CD4-positive, CD25-positive, alpha-beta regulatory T cell (primary cell): Measurements from ENCODE around the gene FBXO48. TPM values are rescaled to one million over a fixed set of nuclear protein-coding genes. Genes with fewer than 3 reads are reported as not detected.

Source experiments
- ATAC-seq, 2 donors: fragments of 150-1000 bp; cut with Tn5 transposase; one replicate each; pipeline ENCODE4 v1.10.0; 2021; ENCODE audit warnings: low read depth in 2 of 2, moderate number of reproducible peaks in 2 of 2, moderate library complexity in 1 of 2
- DNase-seq, 3 donors: peaks; one replicate each; pipeline versions ENCODE4 v3.0.0 to v3.0.0-alpha.2; 2012 to 2022; ENCODE audit warnings: mixed read lengths in 1 of 3
- H3K27ac ChIP-seq: one replicate; pipeline ENCODE4 v1.7.0; 2013; ENCODE audit warnings: mild to moderate bottlenecking, low read length; ENCODE audit not compliant: insufficient read depth, poor library complexity, severe bottlenecking
- H3K27me3 ChIP-seq: one replicate; pipeline ENCODE4 v1.7.0; 2013; ENCODE audit warnings: low read length; ENCODE audit not compliant: control insufficient read depth, insufficient read depth
- H3K36me3 ChIP-seq: one replicate; pipeline ENCODE4 v1.7.0; 2013; ENCODE audit warnings: mild to moderate bottlenecking, low read length, moderate library complexity; ENCODE audit not compliant: control insufficient read depth, insufficient read depth
- H3K4me1 ChIP-seq: 2 replicates; pipeline ENCODE4 v1.7.0; 2013; ENCODE audit warnings: mild to moderate bottlenecking, low read length; ENCODE audit not compliant: insufficient read depth, control insufficient read depth, poor library complexity, severe bottlenecking
- H3K4me3 ChIP-seq: one replicate; pipeline ENCODE4 v1.7.0; 2013; ENCODE audit warnings: low read depth, mild to moderate bottlenecking, low read length, moderate library complexity
- H3K9me3 ChIP-seq, 2 experiments: 1 replicate in 1 of 2; 2 replicates in 1 of 2; pipeline ENCODE4 v1.7.0; 2013; ENCODE audit warnings: low read length in 2 of 2, mild to moderate bottlenecking in 1 of 2, moderate library complexity in 1 of 2; ENCODE audit not compliant: control insufficient read depth in 2 of 2
- H3K27ac Mint-ChIP-seq, 3 donors: one replicate each; pipeline ENCODE4 v1.8.0; 2020 to 2022; ENCODE audit warnings: mild to moderate bottlenecking in 3 of 3, mixed read lengths in 3 of 3, moderate library complexity in 2 of 3
- H3K27me3 Mint-ChIP-seq: one replicate; pipeline ENCODE4 v1.8.0; 2022; ENCODE audit warnings: mild to moderate bottlenecking, mixed read lengths
- H3K36me3 Mint-ChIP-seq: one replicate; pipeline ENCODE4 v1.8.0; 2020; ENCODE audit warnings: mixed read lengths
- H3K4me1 Mint-ChIP-seq, 4 donors: one replicate each; pipeline ENCODE4 v1.8.0; 2020 to 2022; ENCODE audit warnings: mixed read lengths in 4 of 4, mild to moderate bottlenecking in 1 of 4
- H3K4me3 Mint-ChIP-seq, 4 donors: one replicate each; pipeline ENCODE4 v1.8.0; 2020 to 2022; ENCODE audit warnings: mild to moderate bottlenecking in 4 of 4, mixed read lengths in 4 of 4, moderate library complexity in 3 of 4
- H3K9me3 Mint-ChIP-seq, 7 donors: one replicate each; pipeline ENCODE4 v1.8.0; 2020 to 2022; ENCODE audit warnings: mixed read lengths in 7 of 7, mild to moderate bottlenecking in 3 of 7, moderate library complexity in 2 of 7
- polyA plus RNA-seq, 4 donors: library from polyadenylated mRNA; unstranded; fragments of 300-500 nt; fragmentation: Illumina TruSeq; gene quantifications; one replicate each; pipeline ENCODE4 v1.2.3, GENCODE V29; 2021
- total RNA-seq: library from RNA; stranded (reverse); gene quantifications from one replicate; pipeline ENCODE4 v1.2.3, GENCODE V29; 2022

FBXO48 gene
- total and polyA plus RNA-seq, 5 donors from 2014 or later = 0.59 to 2.7 (median 1.0) TPM

GRCh38 chr2:68487773-68488355 lies 20.8 kb upstream of the FBXO48 start:
- DNase-seq = peak in 2 of 3 donors; percentile 49 to 52
- no peak overlapping the region for H3K27ac Mint-ChIP-seq

GRCh38 chr2:68483011-68483410 lies 15.9 kb upstream of the FBXO48 start:
- H3K4me1 ChIP-seq = no peaks in the 10 kb centered on the region
- Mint-ChIP-seq H3K4me1 (peaks cover 3 to 6% (median 5%) of the 10 kb centered on the region in 4 donors), H3K9me3 (no peaks in the 10 kb centered on the region), H3K27ac (no peak overlapping the region), H3K27me3 (no peaks in the 10 kb centered on the region), H3K36me3 (no peaks in the 10 kb centered on the region), H3K4me3 (no peak overlapping the region)
- DNase-seq = no peak
- no peaks in the 10 kb centered on the region for H3K27me3 ChIP-seq
- H3K9me3 ChIP-seq = no peaks in the 10 kb centered on the region
- ATAC-seq = no peak
- no peak overlapping the region for H3K4me3 ChIP-seq
- H3K27ac ChIP-seq = no peak overlapping the region
- no peaks in the 10 kb centered on the region for H3K36me3 ChIP-seq

More at GRCh38 chr2:68487773-68488355, 20.8 kb upstream of the FBXO48 start:
- Histone ChIP-seq H3K4me1 (peaks cover 6% of the 10 kb centered on the region), H3K27ac (no peak overlapping the region), H3K4me3 (peak overlapping the region; percentile 43), H3K9me3 (no peaks in the 10 kb centered on the region), H3K36me3 (no peaks in the 10 kb centered on the region), H3K27me3 (no peaks in the 10 kb centered on the region)
- H3K27me3 Mint-ChIP-seq = no peaks in the 10 kb centered on the region
- H3K4me1 Mint-ChIP-seq = peaks cover 4 to 15% (median 9%) of the 10 kb centered on the region in 4 donors
- ATAC-seq = peak in 1 of 2 donors; percentile 56
- no peaks in the 10 kb centered on the region for H3K9me3 Mint-ChIP-seq
- H3K4me3 Mint-ChIP-seq = peak overlapping the region in 1 of 4 donors; percentile 47
- H3K36me3 Mint-ChIP-seq = no peaks in the 10 kb centered on the region

GRCh38 chr2:68482296-68482820 lies 15.3 kb upstream of the FBXO48 start:
- Histone ChIP-seq H3K9me3 (no peaks in the 10 kb centered on the region), H3K27ac (no peak overlapping the region), H3K4me3 (no peak overlapping the region), H3K4me1 (no peaks in the 10 kb centered on the region), H3K36me3 (no peaks in the 10 kb centered on the region), H3K27me3 (no peaks in the 10 kb centered on the region)
- H3K4me3 Mint-ChIP-seq = no peak overlapping the region
- DNase-seq (no peak), ATAC-seq (peak in 1 of 2 donors; percentile 3)
- H3K4me1 Mint-ChIP-seq = peaks cover 0 to 4% (median 0%) of the 10 kb centered on the region in 4 donors
- no peaks in the 10 kb centered on the region for H3K9me3 Mint-ChIP-seq
- no peak overlapping the region for H3K27ac Mint-ChIP-seq
- no peaks in the 10 kb centered on the region for H3K27me3 Mint-ChIP-seq
- H3K36me3 Mint-ChIP-seq = no peaks in the 10 kb centered on the region

GRCh38 chr2:68478688-68479087 lies 11.6 kb upstream of the FBXO48 start:
- Mint-ChIP-seq H3K4me3 (no peak overlapping the region), H3K4me1 (peaks cover 0 to 8% (median 0%) of the 10 kb centered on the region in 4 donors), H3K27me3 (no peaks in the 10 kb centered on the region), H3K27ac (no peak overlapping the region), H3K9me3 (no peaks in the 10 kb centered on the region), H3K36me3 (no peaks in the 10 kb centered on the region)
- no peaks in the 10 kb centered on the region for H3K9me3 ChIP-seq
- no peaks in the 10 kb centered on the region for H3K36me3 ChIP-seq
- H3K4me3 ChIP-seq = no peak overlapping the region
- no peak for ATAC-seq
- H3K27ac ChIP-seq = no peak overlapping the region
- no peak for DNase-seq
- no peaks in the 10 kb centered on the region for H3K4me1 ChIP-seq
- H3K27me3 ChIP-seq = no peaks in the 10 kb centered on the region

- ATAC-seq (no peak), DNase-seq (no peak)
- Mint-ChIP-seq H3K36me3 (no peaks in the 10 kb centered on the region), H3K4me3 (no peak overlapping the region), H3K4me1 (peaks cover 0 to 10% (median 0%) of the 10 kb centered on the region in 4 donors), H3K27me3 (no peaks in the 10 kb centered on the region), H3K9me3 (no peaks in the 10 kb centered on the region), H3K27ac (no peak overlapping the region)
- Histone ChIP-seq H3K9me3 (no peaks in the 10 kb centered on the region), H3K36me3 (no peaks in the 10 kb centered on the region), H3K4me1 (no peaks in the 10 kb centered on the region), H3K4me3 (no peak overlapping the region), H3K27me3 (no peaks in the 10 kb centered on the region), H3K27ac (no peak overlapping the region)
Measured at GRCh38 chr2:68476454-68476853, 9.4 kb upstream of the FBXO48 start.

GRCh38 chr2:68475576-68475975 lies 8.5 kb upstream of the FBXO48 start:
- H3K9me3 Mint-ChIP-seq = no peaks in the 10 kb centered on the region
- no peaks in the 10 kb centered on the region for H3K27me3 ChIP-seq
- H3K4me1 ChIP-seq = no peaks in the 10 kb centered on the region
- H3K27me3 Mint-ChIP-seq = no peaks in the 10 kb centered on the region
- H3K36me3 Mint-ChIP-seq = no peaks in the 10 kb centered on the region
- no peak overlapping the region for H3K27ac Mint-ChIP-seq
- H3K4me3 Mint-ChIP-seq = no peak overlapping the region
- no peak overlapping the region for H3K27ac ChIP-seq
- DNase-seq (no peak), ATAC-seq (no peak)
- no peak overlapping the region for H3K4me3 ChIP-seq
- no peaks in the 10 kb centered on the region for H3K9me3 ChIP-seq
- H3K36me3 ChIP-seq = no peaks in the 10 kb centered on the region
- H3K4me1 Mint-ChIP-seq = peaks cover 0 to 10% (median 0%) of the 10 kb centered on the region in 4 donors

GRCh38 chr2:68475110-68475509 lies 8.0 kb upstream of the FBXO48 start:
- Mint-ChIP-seq H3K4me3 (no peak overlapping the region), H3K36me3 (no peaks in the 10 kb centered on the region), H3K4me1 (peaks cover 0 to 10% (median under 1%) of the 10 kb centered on the region in 4 donors), H3K9me3 (no peaks in the 10 kb centered on the region), H3K27me3 (no peaks in the 10 kb centered on the region), H3K27ac (peak overlapping the region in 1 of 3 donors; percentile 32)
- Histone ChIP-seq H3K4me3 (no peak overlapping the region), H3K27ac (no peak overlapping the region), H3K4me1 (no peaks in the 10 kb centered on the region), H3K27me3 (no peaks in the 10 kb centered on the region), H3K36me3 (no peaks in the 10 kb centered on the region), H3K9me3 (no peaks in the 10 kb centered on the region)
- no peak for DNase-seq
- ATAC-seq = no peak

GRCh38 chr2:68472796-68473414 lies 5.8 kb upstream of the FBXO48 start:
- no peak overlapping the region for H3K4me3 Mint-ChIP-seq
- no peaks in the 10 kb centered on the region for H3K9me3 Mint-ChIP-seq
- no peaks in the 10 kb centered on the region for H3K27me3 Mint-ChIP-seq
- no peak for ATAC-seq
- no peaks in the 10 kb centered on the region for H3K9me3 ChIP-seq
- no peak for DNase-seq
- H3K4me3 ChIP-seq = no peak overlapping the region
- H3K27ac ChIP-seq = no peak overlapping the region
- peaks cover 0 to 17% (median 13%) of the 10 kb centered on the region in 4 donors for H3K4me1 Mint-ChIP-seq
- H3K4me1 ChIP-seq = peaks cover 8% of the 10 kb centered on the region
- no peak overlapping the region for H3K27ac Mint-ChIP-seq
- H3K36me3 Mint-ChIP-seq = no peaks in the 10 kb centered on the region
- no peaks in the 10 kb centered on the region for H3K27me3 ChIP-seq
- H3K36me3 ChIP-seq = no peaks in the 10 kb centered on the region
